GM12878 (cell line): ENCODE data around the gene FOSB. TPM values are rescaled to one million over a fixed set of nuclear protein-coding genes. Genes with fewer than 3 reads are reported as not detected.

Experiments
- ATAC-seq: fragments of 200-7000 bp; cut with Tn5 transposase; 3 replicates; pipeline ENCODE4 v1.9.1; 2020; ENCODE audit warnings: mild to moderate bottlenecking, moderate library complexity
- BruUV-seq: library from RNA; stranded (reverse); fragments of 400-500 nt; replicated peaks from 2 replicates; lab custom pipeline; 2021; lab: Mats Ljungman, UMichigan
- CTCF ChIA-PET: fragments of 300-600 bp; sonication (Branson Sonifier 250); formaldehyde crosslinking; extraction: SDS; loops from one replicate; lab custom pipeline; 2021; ENCODE audit warnings: inconsistent platforms; lab: Yijun Ruan, JAX
- POLR2A ChIA-PET: fragments of 350-600 bp; formaldehyde crosslinking; extraction: SDS; loops from one replicate; lab custom pipeline; 2021; ENCODE audit warnings: inconsistent platforms; lab: Charles Lee
- RAD21 ChIA-PET: fragments of 300-600 bp; sonication (Branson Sonifier 250); formaldehyde crosslinking; loops from one replicate; lab custom pipeline; 2023; ENCODE audit warnings: antibody characterized with exemption; ENCODE audit not compliant: unreplicated experiment; lab: Charles Lee
- SMC1A ChIA-PET: fragments of 300-600 bp; sonication (Branson Sonifier 250); formaldehyde crosslinking; loops from one replicate; lab custom pipeline; 2023; ENCODE audit not compliant: unreplicated experiment, uncharacterized antibody; lab: Charles Lee
- DNase-seq: peaks from one replicate; pipeline ENCODE4 v3.0.0-alpha.2; 2011; ENCODE audit warnings: low read depth, low spot score
- FAIRE-seq: peaks from 3 replicates; lab custom pipeline; 2011; peaks lifted over from hg19 to GRCh38; lab: Jason Lieb, UNC
- H2AFZ ChIP-seq: 2 replicates; pipeline ENCODE4 v1.6.0; 2011; ENCODE audit warnings: low read depth, low read length, control low read depth; ENCODE audit not compliant: control insufficient read depth
- H3K27ac ChIP-seq: 2 replicates; pipeline ENCODE4 v1.5.1; 2011; ENCODE audit warnings: control low read depth; ENCODE audit not compliant: control insufficient read depth, insufficient read depth
- H3K27me3 ChIP-seq, 2 experiments: replicated peaks in 1 of 2; 2 replicates each; pipeline versions ENCODE4 v1.6.0 to v1.6.1; 2011; ENCODE audit warnings: low read length in 1 of 2; ENCODE audit not compliant: control insufficient read depth in 2 of 2, insufficient read depth in 2 of 2
- H3K36me3 ChIP-seq, 2 experiments: 2 replicates each; pipeline ENCODE4 v1.5.1; 2011; ENCODE audit warnings: low read length in 1 of 2; ENCODE audit not compliant: control insufficient read depth in 2 of 2, insufficient read depth in 2 of 2
- H3K4me1 ChIP-seq: 2 replicates; pipeline ENCODE4 v1.6.1; 2011; ENCODE audit warnings: mild to moderate bottlenecking, low read length, moderate library complexity, mixed read lengths; ENCODE audit not compliant: control insufficient read depth, insufficient read depth
- H3K4me2 ChIP-seq: 2 replicates; pipeline ENCODE4 v1.6.0; 2011; ENCODE audit warnings: control low read depth; ENCODE audit not compliant: control insufficient read depth, insufficient read depth
- H3K4me3 ChIP-seq: fragments of 200-600 bp; sonication (generic); 2 replicates; pipeline ENCODE4 v1.5.1; 2016
- H3K79me2 ChIP-seq: 2 replicates; pipeline ENCODE4 v1.6.0; 2011; ENCODE audit warnings: low read length; ENCODE audit not compliant: control insufficient read depth, insufficient read depth
- H3K9ac ChIP-seq: 2 replicates; pipeline ENCODE4 v1.8.0; 2011; ENCODE audit warnings: low read length, control low read depth, mixed read lengths; ENCODE audit not compliant: control insufficient read depth, insufficient read depth
- H3K9me3 ChIP-seq: replicated peaks from 3 replicates; pipeline ENCODE4 v1.5.1; 2011; ENCODE audit warnings: mild to moderate bottlenecking, low read length; ENCODE audit not compliant: control insufficient read depth, insufficient read depth
- H4K20me1 ChIP-seq: 2 replicates; pipeline ENCODE4 v1.6.0; 2011; ENCODE audit not compliant: control insufficient read depth, insufficient read depth
- DPF2 ChIP-seq: fragments of 450-650 bp; IDR thresholded peaks from 2 replicates; pipeline ENCODE4 v1.6.1; 2017; ENCODE audit warnings: mild to moderate bottlenecking
- EGR1 ChIP-seq, 2 experiments: IDR thresholded peaks; 1 replicate in 1 of 2; 2 replicates in 1 of 2; pipeline ENCODE4 v1.6.1; 2011 to 2012; ENCODE audit warnings: low read depth in 2 of 2, low read length in 2 of 2, borderline replicate concordance in 1 of 2, mild to moderate bottlenecking in 1 of 2, moderate library complexity in 1 of 2
- GATAD2B ChIP-seq: fragments of 450-650 bp; conservative IDR thresholded peaks from 2 replicates; pipeline ENCODE4 v1.6.1; 2017; ENCODE audit warnings: low read depth, mild to moderate bottlenecking, moderate library complexity
- IKZF1 ChIP-seq: fragments of 450-650 bp; conservative IDR thresholded peaks from 2 replicates; pipeline ENCODE4 v1.6.1; 2017; ENCODE audit warnings: antibody characterized with exemption, mild to moderate bottlenecking
- LARP7 ChIP-seq: fragments of 450-650 bp; IDR thresholded peaks from 2 replicates; pipeline ENCODE4 v1.6.1; 2017; ENCODE audit warnings: mild to moderate bottlenecking
- MXI1 ChIP-seq: fragments of 150-350 bp; IDR thresholded peaks from 2 replicates; pipeline ENCODE4 v1.6.1; 2011; ENCODE audit warnings: low read depth, mild to moderate bottlenecking, inconsistent platforms, low read length, improper control_type of control experiment
- PAX5 ChIP-seq: IDR thresholded peaks from 2 replicates; pipeline ENCODE4 v1.6.1; 2011; ENCODE audit warnings: low read depth, low read length, borderline replicate concordance
- TCF12 ChIP-seq: IDR thresholded peaks from 2 replicates; pipeline ENCODE4 v1.6.1; 2011; ENCODE audit warnings: low read depth, mild to moderate bottlenecking, low read length
- WGBS: methylation state at CpG from one replicate; pipeline ENCODE4 v1.1.6; 2016; ENCODE audit warnings: low lambda C conversion rate; ENCODE audit not compliant: insufficient replicate concordance, insufficient coverage; ENCODE audit errors: missing lambda C conversion rate; 5-methylcytosine and 5-hydroxymethylcytosine counted together
- in situ Hi-C: fragments of 300-500 bp; cut with MboI; formaldehyde crosslinking; loops from 9 replicates; pipeline ENCODE4 v1.14.3; 2018; ENCODE audit warnings: mixed read lengths
- intact Hi-C: fragments of 100-400 bp; cut with micrococcal nuclease; formaldehyde crosslinking; loops from one replicate; pipeline ENCODE4 v1.14.2; 2022; ENCODE audit not compliant: unreplicated experiment
- polyA plus RNA-seq, 11 experiments: library from polyadenylated mRNA; depleted of rRNA in 4 of 11; unstranded in 6 of 11; stranded (reverse) in 5 of 11; fragments of >200 nt; fragmentation: Nextera tagmentation in 4 of 11; fragmentation: Illumina TruSeq in 1 of 11; extraction: Ambion mirVana in 4 of 11; extraction: Trizol in 1 of 11; gene quantifications; 1 replicate in 1 of 11; 2 replicates in 10 of 11; pipeline versions ENCODE4 v1.2.1 to v1.2.3, GENCODE V29; 2011 to 2016; ENCODE audit warnings: inconsistent platforms in 2 of 11, missing spikeins in 2 of 11, low read depth in 1 of 11
- total RNA-seq, 4 experiments: library from RNA; depleted of rRNA in 3 of 4; stranded (reverse); fragments of >200 nt in 3 of 4; fragmentation: Illumina TruSeq in 1 of 4; extraction: Trizol in 1 of 4; gene quantifications; 2 replicates each; pipeline versions ENCODE4 v1.2.1 to v1.2.3, GENCODE V29; 2013 to 2021
- TF ChIP-seq, protein P1 (sequence below): IDR thresholded peaks from 2 replicates; pipeline ENCODE4 v1.6.1; 2012; ENCODE audit warnings: mild to moderate bottlenecking, low read depth, low read length

Gene FOSB
- total and polyA plus RNA-seq, 10 of the 15 experiments (the other 5 are each of a cell fraction or from before 2014, with no cell fraction given): 0.06 to 0.56 (median 0.26) TPM

GRCh38 chr19:45496349-45496953 is 28.7 kb downstream of the FOSB start:
- DNase-seq (no peak), ATAC-seq (no peak), FAIRE-seq (no peak)
- Histone ChIP-seq H3K36me3 (no peaks in the 10 kb centered on the region), H3K9me3 (no peaks in the 10 kb centered on the region; the same call in 2 of the 3 replicates), H3K4me3 (peak overlapping the region; percentile 55; the same call in 1 of the 2 replicates), H4K20me1 (peaks cover 6% of the 10 kb centered on the region; the same call in 1 of the 2 replicates), H3K79me2 (no peaks in the 10 kb centered on the region), H3K27ac (no peak overlapping the region), H3K4me2 (peak overlapping the region; percentile 94), H3K4me1 (peaks cover 22% of the 10 kb centered on the region), H3K27me3 (peaks cover 0 to 9% of the 10 kb centered on the region in 2 experiments; a peak in 3 of 4 replicates), H2AFZ (no peak overlapping the region; the same call in 1 of the 2 replicates), H3K9ac (peak overlapping the region; percentile 24; the same call in 1 of the 2 replicates)
- peak; percentile 32 for TF ChIP-seq IKZF1
- TF ChIP-seq EGR1 (IDR thresholded peaks at IDR 0.05; ENCODE audit: borderline replicate concordance in 1 of 2, low read depth in 2 of 2, low read length in 2 of 2): no peak
- TF ChIP-seq DPF2: 0 out of 2 replicates have a peak, but pooled peaks have one; percentile 43
- TF ChIP-seq GATAD2B: peak; percentile 75; the same call in 1 of the 2 replicates
- TF ChIP-seq LARP7: peak; percentile 56; the same call in 1 of the 2 replicates
- TF ChIP-seq, protein P1, sequence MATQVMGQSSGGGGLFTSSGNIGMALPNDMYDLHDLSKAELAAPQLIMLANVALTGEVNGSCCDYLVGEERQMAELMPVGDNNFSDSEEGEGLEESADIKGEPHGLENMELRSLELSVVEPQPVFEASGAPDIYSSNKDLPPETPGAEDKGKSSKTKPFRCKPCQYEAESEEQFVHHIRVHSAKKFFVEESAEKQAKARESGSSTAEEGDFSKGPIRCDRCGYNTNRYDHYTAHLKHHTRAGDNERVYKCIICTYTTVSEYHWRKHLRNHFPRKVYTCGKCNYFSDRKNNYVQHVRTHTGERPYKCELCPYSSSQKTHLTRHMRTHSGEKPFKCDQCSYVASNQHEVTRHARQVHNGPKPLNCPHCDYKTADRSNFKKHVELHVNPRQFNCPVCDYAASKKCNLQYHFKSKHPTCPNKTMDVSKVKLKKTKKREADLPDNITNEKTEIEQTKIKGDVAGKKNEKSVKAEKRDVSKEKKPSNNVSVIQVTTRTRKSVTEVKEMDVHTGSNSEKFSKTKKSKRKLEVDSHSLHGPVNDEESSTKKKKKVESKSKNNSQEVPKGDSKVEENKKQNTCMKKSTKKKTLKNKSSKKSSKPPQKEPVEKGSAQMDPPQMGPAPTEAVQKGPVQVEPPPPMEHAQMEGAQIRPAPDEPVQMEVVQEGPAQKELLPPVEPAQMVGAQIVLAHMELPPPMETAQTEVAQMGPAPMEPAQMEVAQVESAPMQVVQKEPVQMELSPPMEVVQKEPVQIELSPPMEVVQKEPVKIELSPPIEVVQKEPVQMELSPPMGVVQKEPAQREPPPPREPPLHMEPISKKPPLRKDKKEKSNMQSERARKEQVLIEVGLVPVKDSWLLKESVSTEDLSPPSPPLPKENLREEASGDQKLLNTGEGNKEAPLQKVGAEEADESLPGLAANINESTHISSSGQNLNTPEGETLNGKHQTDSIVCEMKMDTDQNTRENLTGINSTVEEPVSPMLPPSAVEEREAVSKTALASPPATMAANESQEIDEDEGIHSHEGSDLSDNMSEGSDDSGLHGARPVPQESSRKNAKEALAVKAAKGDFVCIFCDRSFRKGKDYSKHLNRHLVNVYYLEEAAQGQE: peak; percentile 96
- TF ChIP-seq PAX5: no peak
- 0 out of 2 replicates have a peak, but pooled peaks have one; percentile 9 for TF ChIP-seq TCF12
- TF ChIP-seq MXI1: peak; percentile 62; the same call in 1 of the 2 replicates
- WGBS: 3% methylated on average over 41 of the region's 54 CpGs
- SMC1A ChIA-PET: interaction anchor here (1.0 to 1.5 kb wide), 2 partner anchors 146 to 147 kb away, joined by 3 read pairs; no protein-coding TSS in a partner anchor
- BruUV-seq: no TSS peak
- POLR2A ChIA-PET: interaction anchor here (0.9 to 2.0 kb wide), 6 partner anchors 10 to 149 kb away, joined by 3 to 6 read pairs (median 3); no protein-coding TSS in a partner anchor
- RAD21 ChIA-PET: interaction anchor here (0.7 to 1.9 kb wide), 3 partner anchors 11 to 145 kb away, joined by 3 to 9 read pairs (median 4); no protein-coding TSS in a partner anchor
- in situ Hi-C loops: no loop called here
- intact Hi-C loops: loop anchor here (5.0 kb wide), 1 partner anchor 76 kb away; no protein-coding TSS in a partner anchor
- CTCF ChIA-PET: interaction anchor here (0.6 to 6.6 kb wide), 6 partner anchors 9 to 94 kb away, joined by 3 to 65 read pairs (median 4); no protein-coding TSS in a partner anchor
